Measurements from ENCODE around the gene C1GALT1C1.
"Not testable (repeated sequence)": the region's sequence is repeated elsewhere in the genome, so short reads cannot be mapped to it uniquely, and the experiment has no call there.

The C1GALT1C1 gene

GRCh38 chrX:120629667-120630537, at the start of gene C1GALT1C1:
Gene C1GALT1C1, minus strand, starts transcription at chrX:120630054. Its CDS starts 2,888 bp downstream, at chrX:120627166.
- peak; percentile 88 to 92 for DNase-seq

- DNase-seq = no peak
These were observed 47.3 kb upstream of the C1GALT1C1 start for GRCh38 chrX:120677004-120677652.

GRCh38 chrX:120672841-120673530, 43.1 kb upstream of the C1GALT1C1 start:
- DNase-seq = no peak

DNA sequence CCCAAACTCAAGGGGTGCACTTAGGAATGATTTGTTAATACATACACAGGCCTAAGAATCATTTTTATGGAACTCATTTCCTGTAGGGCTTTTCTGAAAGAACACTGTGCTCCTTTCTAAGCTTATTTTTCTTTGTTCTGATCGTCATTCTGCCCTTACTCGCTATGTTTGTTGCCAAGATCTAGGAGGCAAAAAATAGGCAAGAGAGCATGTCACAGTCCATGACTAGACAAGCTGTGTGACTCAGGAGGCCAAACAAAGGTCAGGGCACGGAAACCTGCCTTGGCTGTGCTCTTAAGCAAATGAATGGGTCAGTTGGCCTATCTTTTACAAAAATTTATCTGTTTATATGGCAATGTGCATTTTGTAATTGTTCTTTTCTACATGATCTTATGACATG, 42.5 kb upstream of the C1GALT1C1 start:
- no peak for DNase-seq

- DNase-seq = no peak
These were observed 42.1 kb upstream of the C1GALT1C1 start for GRCh38 chrX:120671963-120672362.

GRCh38 chrX:120668357-120668756, 38.5 kb upstream of the C1GALT1C1 start:
- no peak for DNase-seq

DNA sequence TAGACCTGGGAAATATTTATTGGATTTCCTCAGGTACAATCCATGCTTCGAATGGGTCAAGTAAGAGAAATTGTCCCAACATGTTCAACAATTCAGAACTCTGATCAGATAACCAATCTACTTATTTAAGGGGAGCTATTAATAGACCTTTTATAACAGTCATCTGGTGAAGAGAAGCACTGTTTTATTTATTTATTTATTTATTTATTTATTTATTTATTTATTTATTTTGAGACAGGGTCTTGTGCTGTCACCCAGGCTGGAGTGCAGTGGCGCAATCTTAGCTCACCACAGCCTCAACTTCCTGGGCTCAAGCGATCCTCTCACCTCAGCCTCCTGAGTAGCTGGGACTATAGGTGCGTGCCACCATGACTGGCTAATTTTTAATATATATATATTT, 34.7 kb upstream of the C1GALT1C1 start:
- not testable (repeated sequence) for DNase-seq

GRCh38 chrX:120664081-120664480, 34.2 kb upstream of the C1GALT1C1 start:
- peak; percentile 36 to 37 for DNase-seq

GRCh38 chrX:120662662-120663061, 32.8 kb upstream of the C1GALT1C1 start:
- no peak for DNase-seq

DNA sequence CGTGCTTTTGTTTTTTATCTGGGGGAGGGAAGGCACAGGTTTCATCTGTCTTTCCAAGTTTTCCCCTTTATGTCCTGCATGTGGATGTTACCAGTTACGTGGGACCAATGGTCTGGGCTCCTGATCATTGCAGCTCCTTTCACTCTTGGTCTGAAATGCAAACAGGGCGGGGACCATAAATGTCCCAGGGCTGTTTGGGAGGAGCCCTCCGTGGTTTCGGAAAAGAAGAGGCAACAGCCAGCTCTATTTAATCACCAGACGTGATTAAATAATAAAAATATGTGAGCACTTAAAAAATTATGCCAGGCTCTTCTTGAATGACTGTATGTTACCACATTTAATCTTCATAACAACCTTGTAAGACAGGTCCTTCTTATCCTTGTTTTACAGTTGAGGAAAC, 30.8 kb upstream of the C1GALT1C1 start:
- DNase-seq = no peak

- no peak for DNase-seq
These were observed 23.1 kb upstream of the C1GALT1C1 start for GRCh38 chrX:120653000-120653399.

DNA sequence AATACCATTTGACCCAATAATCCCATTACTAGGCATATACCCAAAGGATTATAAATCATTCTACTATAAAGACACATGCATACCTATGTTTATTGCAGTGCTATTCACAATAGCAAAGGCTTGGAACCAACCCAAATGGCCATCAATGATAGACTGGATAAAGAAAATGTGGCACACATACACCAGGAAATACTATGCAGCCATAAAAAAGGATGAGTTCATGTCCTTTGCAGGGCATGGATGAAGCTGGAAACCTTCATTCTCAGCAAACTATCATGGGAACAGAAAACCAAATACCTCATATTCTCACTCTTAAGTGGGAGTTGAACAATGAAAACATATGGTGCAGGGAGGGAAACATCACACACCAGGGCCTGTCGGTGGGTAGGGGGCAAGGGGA, 22.4 kb upstream of the C1GALT1C1 start:
- not testable (repeated sequence) for DNase-seq

- no peak for DNase-seq
These were observed 17.3 kb upstream of the C1GALT1C1 start for GRCh38 chrX:120647127-120647526.

- no peak for DNase-seq
These were observed 13.0 kb upstream of the C1GALT1C1 start for GRCh38 chrX:120642871-120643270.

- no peak for DNase-seq
These were observed 8.8 kb upstream of the C1GALT1C1 start for GRCh38 chrX:120638619-120639018.

GRCh38 chrX:120625371-120625770, 4.5 kb downstream of the C1GALT1C1 start:
- DNase-seq = peak in 1 of 2 experiments; percentile 1

- DNase-seq = no peak
These were observed 11.7 kb downstream of the C1GALT1C1 start for GRCh38 chrX:120617996-120618630.

- no peak for DNase-seq
These were observed 15.0 kb downstream of the C1GALT1C1 start for GRCh38 chrX:120614816-120615215.

GRCh38 chrX:120612086-120612485, 17.8 kb downstream of the C1GALT1C1 start:
- no peak for DNase-seq

DNA sequence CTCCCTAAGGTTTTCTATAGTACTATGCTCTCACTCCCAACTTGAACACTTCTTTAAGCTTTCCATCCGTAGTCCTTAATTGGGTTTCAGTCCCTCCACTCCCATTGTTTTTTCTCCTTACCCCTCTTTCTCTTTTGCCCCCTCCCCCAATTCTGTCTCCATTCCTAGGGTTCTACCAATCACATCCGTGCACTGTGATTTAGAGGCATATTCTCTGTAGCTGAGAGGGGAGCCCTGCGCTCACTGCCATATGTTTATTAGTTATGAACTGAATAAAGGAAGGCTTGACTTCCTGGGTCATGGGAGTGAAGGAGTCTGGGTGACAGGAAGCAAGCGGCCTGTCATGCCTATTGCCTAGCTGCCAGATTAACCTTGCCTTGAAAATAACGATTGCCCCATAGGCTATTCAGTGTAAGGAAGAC, 25.5 kb downstream of the C1GALT1C1 start:
- peak; percentile 3 to 45 for DNase-seq

GRCh38 chrX:120603707-120604360, 26.0 kb downstream of the C1GALT1C1 start, which contains the start of gene MCTS1:
Gene MCTS1, plus strand, starts transcription at chrX:120604101. Its CDS starts 136 bp downstream, at chrX:120604237.
- peak; percentile 78 to 87 for DNase-seq

DNA sequence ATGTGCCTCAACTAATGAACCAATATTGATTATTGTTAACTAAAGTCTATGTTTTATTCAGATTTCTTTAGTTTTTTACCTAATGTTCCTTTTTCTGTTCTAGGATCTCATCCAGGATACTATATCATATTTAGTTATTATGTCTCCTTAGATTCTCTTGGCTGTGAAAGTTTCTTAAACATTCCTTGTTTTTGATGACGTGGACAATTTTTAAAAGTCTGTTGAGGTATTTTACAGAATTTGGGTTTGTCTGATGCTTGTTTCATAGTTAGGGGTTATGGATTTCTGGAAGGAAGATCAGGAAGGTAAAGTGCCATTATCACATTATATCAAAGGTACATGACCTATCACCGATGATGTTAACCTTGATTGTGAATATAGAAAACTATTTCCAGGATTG, 44.2 kb downstream of the C1GALT1C1 start:
- DNase-seq = no peak

Measured in AML-193 (cell line).